IMR-90 (cell line): ENCODE measurements around the gene PSMD6. TPM values are rescaled to one million over a fixed set of nuclear protein-coding genes. Genes with fewer than 3 reads are reported as not detected.
A peak's percentile ranks its signal among the peaks of the same experiment; 100 is the strongest.

ENCODE experiments used
- ATAC-seq: fragments of 200-7000 bp; cut with Tn5 transposase; 2 replicates; pipeline ENCODE4 v1.9.1; 2020; ENCODE audit warnings: low read depth, mild to moderate bottlenecking, moderate library complexity
- BruUV-seq: library from RNA; stranded (reverse); fragments of 400-500 nt; replicated peaks from 2 replicates; lab custom pipeline; 2021; lab: Mats Ljungman, UMichigan
- CTCF ChIA-PET: fragments of 300-600 bp; formaldehyde crosslinking; extraction: SDS; loops from one replicate; lab custom pipeline; 2021; ENCODE audit warnings: antibody characterized with exemption; lab: Yijun Ruan, JAX
- POLR2A ChIA-PET: fragments of 300-600 bp; sonication (Branson Sonifier 250); formaldehyde crosslinking; loops from one replicate; lab custom pipeline; 2022; ENCODE audit warnings: antibody characterized with exemption; ENCODE audit not compliant: unreplicated experiment; lab: Charles Lee
- DNase-seq: peaks from one replicate; pipeline ENCODE4 v3.0.0; 2013
- H2AFZ ChIP-seq: replicated peaks from 2 replicates; pipeline ENCODE3; 2013; ENCODE audit warnings: low read length, mild to moderate bottlenecking; ENCODE audit not compliant: poor library complexity
- H2AK5ac ChIP-seq: 2 replicates; pipeline ENCODE4 v1.6.1; 2013; ENCODE audit warnings: low read depth, low read length, inconsistent platforms
- H2AK9ac ChIP-seq: replicated peaks from 2 replicates; pipeline ENCODE3; 2013; ENCODE audit warnings: mild to moderate bottlenecking, low read depth, low read length, moderate library complexity; ENCODE audit not compliant: poor library complexity
- H2BK120ac ChIP-seq: 2 replicates; pipeline ENCODE4 v1.6.1; 2013; ENCODE audit warnings: low read depth, low read length, inconsistent platforms
- H2BK15ac ChIP-seq: 3 replicates; pipeline ENCODE4 v1.6.1; 2013; ENCODE audit warnings: low read depth, low read length, inconsistent platforms
- H2BK20ac ChIP-seq: 2 replicates; pipeline ENCODE4 v1.6.1; 2013; ENCODE audit warnings: low read depth, mild to moderate bottlenecking, inconsistent platforms, low read length, moderate library complexity
- H2BK5ac ChIP-seq: 2 replicates; pipeline ENCODE4 v1.6.1; 2013; ENCODE audit warnings: mild to moderate bottlenecking, low read depth, low read length, inconsistent platforms; ENCODE audit not compliant: poor library complexity, severe bottlenecking
- H3K14ac ChIP-seq: replicated peaks from 2 replicates; pipeline ENCODE4 v1.6.1; 2013; ENCODE audit warnings: low read depth, low read length, inconsistent platforms
- H3K18ac ChIP-seq: 2 replicates; pipeline ENCODE4 v1.6.1; 2013; ENCODE audit warnings: low read depth, low read length, control low read depth
- H3K23ac ChIP-seq: 2 replicates; pipeline ENCODE4 v1.6.1; 2013; ENCODE audit warnings: low read depth, low read length, inconsistent platforms
- H3K27ac ChIP-seq: 2 replicates; pipeline ENCODE4 v1.5.1; 2013; ENCODE audit warnings: mild to moderate bottlenecking, control low read depth, low read length; ENCODE audit not compliant: insufficient read depth
- H3K27me3 ChIP-seq: 2 replicates; pipeline ENCODE4 v1.6.1; 2013; ENCODE audit warnings: low read length; ENCODE audit not compliant: control insufficient read depth, insufficient read depth
- H3K36me3 ChIP-seq: 2 replicates; pipeline ENCODE4 v1.6.1; 2013; ENCODE audit warnings: low read length, mixed read lengths; ENCODE audit not compliant: control insufficient read depth, insufficient read depth
- H3K4ac ChIP-seq: 2 replicates; pipeline ENCODE4 v1.6.1; 2013; ENCODE audit warnings: low read depth, low read length, inconsistent platforms
- H3K4me1 ChIP-seq: 2 replicates; pipeline ENCODE4 v1.6.1; 2013; ENCODE audit warnings: low read length, mixed read lengths; ENCODE audit not compliant: control insufficient read depth, insufficient read depth
- H3K4me2 ChIP-seq: 2 replicates; pipeline ENCODE4 v1.6.1; 2013; ENCODE audit warnings: low read depth, mild to moderate bottlenecking, control low read depth, low read length, moderate library complexity
- H3K4me3 ChIP-seq: 2 replicates; pipeline ENCODE4 v1.5.1; 2013; ENCODE audit warnings: low read depth, mild to moderate bottlenecking, control low read depth, low read length, moderate library complexity; ENCODE audit not compliant: insufficient read depth
- H3K56ac ChIP-seq: 2 replicates; pipeline ENCODE4 v1.6.1; 2013; ENCODE audit warnings: low read length, inconsistent platforms; ENCODE audit not compliant: insufficient read depth; ENCODE audit errors: extremely low read depth
- H3K79me1 ChIP-seq, 2 experiments: 2 replicates each; pipeline ENCODE4 v1.6.1; 2013; ENCODE audit warnings: low read length in 2 of 2, inconsistent platforms in 1 of 2, low read depth in 1 of 2
- H3K9ac ChIP-seq: 2 replicates; pipeline ENCODE4 v1.6.1; 2013; ENCODE audit warnings: low read depth, low read length, control low read depth
- H3K9me1 ChIP-seq: 2 replicates; pipeline ENCODE4 v1.6.1; 2013; ENCODE audit warnings: low read length, inconsistent platforms; ENCODE audit not compliant: insufficient read depth
- H3K9me3 ChIP-seq: 2 replicates; pipeline ENCODE4 v1.6.1; 2013; ENCODE audit warnings: low read length; ENCODE audit not compliant: control insufficient read depth, insufficient read depth
- H4K20me1 ChIP-seq: 2 replicates; pipeline ENCODE4 v1.6.1; 2013; ENCODE audit warnings: low read length, inconsistent platforms; ENCODE audit not compliant: insufficient read depth
- H4K5ac ChIP-seq: 2 replicates; pipeline ENCODE4 v1.6.1; 2013; ENCODE audit warnings: mild to moderate bottlenecking, low read depth, low read length, control low read depth
- H4K8ac ChIP-seq, 2 experiments: 2 replicates each; pipeline ENCODE4 v1.6.1; 2013; ENCODE audit warnings: low read depth in 2 of 2, low read length in 2 of 2, control low read depth in 1 of 2, inconsistent platforms in 1 of 2
- H4K91ac ChIP-seq: 2 replicates; pipeline ENCODE4 v1.6.1; 2013; ENCODE audit warnings: low read depth, low read length, inconsistent platforms; ENCODE audit not compliant: insufficient read depth
- BHLHE40 ChIP-seq: fragments of 150-350 bp; IDR thresholded peaks from 2 replicates; pipeline ENCODE4 v1.6.1; 2016; ENCODE audit warnings: mild to moderate bottlenecking, low read depth, low read length
- CEBPB ChIP-seq: IDR thresholded peaks from 2 replicates; pipeline ENCODE4 v1.6.1; 2012; ENCODE audit warnings: low read depth, low read length, improper control_type of control experiment
- CHD1 ChIP-seq: IDR thresholded peaks from 2 replicates; pipeline ENCODE4 v1.6.1; 2012; ENCODE audit warnings: low read depth, low read length, improper control_type of control experiment
- FOS ChIP-seq: fragments of 150-350 bp; IDR thresholded peaks from 2 replicates; pipeline ENCODE4 v1.6.1; 2016; ENCODE audit warnings: low read depth, low read length
- MAFK ChIP-seq: IDR thresholded peaks from 2 replicates; pipeline ENCODE4 v1.6.1; 2012; ENCODE audit warnings: low read depth, low read length, improper control_type of control experiment
- MAZ ChIP-seq: IDR thresholded peaks from 2 replicates; pipeline ENCODE4 v1.6.1; 2012; ENCODE audit warnings: low read depth, mild to moderate bottlenecking, low read length, improper control_type of control experiment, moderate library complexity, borderline replicate concordance
- MXI1 ChIP-seq: IDR thresholded peaks from 2 replicates; pipeline ENCODE4 v1.6.1; 2012; ENCODE audit warnings: low read depth, mild to moderate bottlenecking, low read length, moderate library complexity, borderline replicate concordance
- NFE2L2 ChIP-seq: fragments of 150-350 bp; IDR thresholded peaks from 2 replicates; pipeline ENCODE4 v1.6.1; 2016; ENCODE audit warnings: low read depth, mild to moderate bottlenecking, low read length
- POLR2A ChIP-seq: IDR thresholded peaks from 2 replicates; pipeline ENCODE4 v1.6.1; 2012; ENCODE audit warnings: mild to moderate bottlenecking, low read depth, low read length
- RAD21 ChIP-seq: IDR thresholded peaks from 2 replicates; pipeline ENCODE4 v1.6.1; 2012; ENCODE audit warnings: low read length, improper control_type of control experiment
- RCOR1 ChIP-seq: IDR thresholded peaks from 2 replicates; pipeline ENCODE4 v1.6.1; 2012; ENCODE audit warnings: mild to moderate bottlenecking, low read length, improper control_type of control experiment; ENCODE audit not compliant: insufficient replicate concordance
- RFX5 ChIP-seq: IDR thresholded peaks from 2 replicates; pipeline ENCODE4 v1.8.0; 2012; ENCODE audit warnings: low read depth, mild to moderate bottlenecking, low read length, moderate library complexity
- SMC3 ChIP-seq: fragments of 150-350 bp; IDR thresholded peaks from 2 replicates; pipeline ENCODE4 v1.6.1; 2016; ENCODE audit warnings: low read depth, mild to moderate bottlenecking, antibody characterized with exemption, low read length, moderate library complexity
- WGBS, 2 experiments: methylation state at CpG; one replicate each; pipeline versions ENCODE4 v1.1.5 to v1.1.7; 2013; ENCODE audit warnings: missing lambda C conversion rate in 2 of 2; ENCODE audit not compliant: insufficient read length in 1 of 2; ENCODE audit errors: extremely low coverage in 2 of 2; 5-methylcytosine and 5-hydroxymethylcytosine counted together
- dilution Hi-C: fragments of 300-500 bp; cut with HindIII; formaldehyde crosslinking; loops from one replicate; pipeline ENCODE4 v1.14.3; 2018; ENCODE audit warnings: low sequenced_read_pairs; ENCODE audit not compliant: unreplicated experiment
- in situ Hi-C: fragments of 300-500 bp; cut with MboI; formaldehyde crosslinking; loops from 3 replicates; pipeline ENCODE4 v1.14.3; 2019; ENCODE audit warnings: low sequenced_read_pairs, inconsistent platforms, mixed read lengths
- intact Hi-C: fragments of 100-400 bp; cut with micrococcal nuclease; formaldehyde crosslinking; loops from 2 replicates; pipeline ENCODE4 v1.10.0; 2022
- polyA plus RNA-seq, 3 experiments: library from polyadenylated mRNA; depleted of rRNA; stranded (reverse); fragments of >200 nt; gene quantifications; 2 replicates each; pipeline ENCODE4 v1.2.3, GENCODE V29; 2012; ENCODE audit warnings: low replicate concordance in 1 of 3
- total RNA-seq: library from RNA; depleted of rRNA; stranded (reverse); fragments of >200 nt; gene quantifications from 2 replicates; pipeline ENCODE4 v1.2.3, GENCODE V29; 2012
- TF ChIP-seq, protein P1 (sequence below): conservative IDR thresholded peaks from 2 replicates; pipeline ENCODE4 v1.5.1; 2012; ENCODE audit warnings: mild to moderate bottlenecking, low read depth, low read length, improper control_type of control experiment
- TF ChIP-seq, protein P2 (sequence below): fragments of 150-350 bp; IDR thresholded peaks from 2 replicates; pipeline ENCODE4 v1.6.1; 2016; ENCODE audit warnings: low read depth, mild to moderate bottlenecking, low read length, moderate library complexity, borderline replicate concordance
- TF ChIP-seq, protein P3 (sequence below): fragments of 150-350 bp; IDR thresholded peaks from 2 replicates; pipeline ENCODE4 v1.6.1; 2017; ENCODE audit warnings: mild to moderate bottlenecking, antibody characterized with exemption, low read length, low read depth

PSMD6 gene
- total and polyA plus RNA-seq, 2 of the 4 experiments (the other 2 are of a cell fraction), result 86.6 to 91.8 TPM

DNA sequence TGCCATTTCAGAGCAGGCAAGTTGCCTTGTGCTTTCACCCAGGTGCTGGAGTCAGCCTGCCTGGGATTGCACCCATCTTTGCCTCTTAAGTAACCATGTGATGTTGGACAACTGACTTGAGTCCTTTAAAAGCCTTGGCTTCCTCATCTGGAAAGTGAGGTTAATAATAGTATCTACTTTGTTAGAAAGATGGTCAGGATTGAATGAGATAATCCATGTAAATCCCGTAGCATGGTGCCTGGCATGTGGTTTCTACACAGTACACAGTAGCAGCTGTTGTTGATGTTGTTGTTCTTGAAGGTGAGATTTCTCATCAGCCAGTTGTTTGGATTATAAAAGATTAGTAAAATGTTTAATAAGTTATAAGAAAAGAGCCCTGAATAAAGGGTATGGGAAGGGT, 48.8 kb downstream of the PSMD6 start:
- intact Hi-C loops (no loop called here), dilution Hi-C loops (no loop called here), in situ Hi-C loops (no loop called here)
- WGBS, 2 experiments, result 80% methylated on average over 1 of the region's 1 CpG; no CpG with 5 or more reads in 1 of the 2 experiments
- Histone ChIP-seq H2BK5ac (no peak overlapping the region), H3K36me3 (peaks cover 7% of the 10 kb centered on the region; the same call in 1 of the 2 replicates), H2AK9ac (no peak overlapping the region), H3K4me3 (no peak overlapping the region), H3K27me3 (no peaks in the 10 kb centered on the region), H4K5ac (no peak overlapping the region), H4K91ac (no peak overlapping the region), H3K4ac (no peak overlapping the region), H3K9ac (no peak overlapping the region), H3K9me1 (peaks cover 20% of the 10 kb centered on the region), H3K79me1 (peaks cover 60 to 80% of the 10 kb centered on the region in 2 experiments), H3K9me3 (no peaks in the 10 kb centered on the region), H2BK20ac (no peak overlapping the region), H2AFZ (no peak overlapping the region), H3K14ac (no peak overlapping the region; the same call in 1 of the 2 replicates), H3K4me2 (no peak overlapping the region), H3K23ac (no peak overlapping the region), H3K4me1 (peaks cover 27% of the 10 kb centered on the region), H2BK120ac (no peak overlapping the region), H2AK5ac (peak overlapping the region; percentile 15; the same call in 1 of the 2 replicates), H4K8ac (no peak overlapping the region), H3K56ac (no peak overlapping the region), H4K20me1 (peaks cover 26% of the 10 kb centered on the region; the same call in 1 of the 2 replicates), H3K18ac (no peak overlapping the region), H2BK15ac (no peak overlapping the region), H3K27ac (no peak overlapping the region)
- no peak for DNase-seq
- ATAC-seq, result no peak
- TF ChIP-seq, protein P1, sequence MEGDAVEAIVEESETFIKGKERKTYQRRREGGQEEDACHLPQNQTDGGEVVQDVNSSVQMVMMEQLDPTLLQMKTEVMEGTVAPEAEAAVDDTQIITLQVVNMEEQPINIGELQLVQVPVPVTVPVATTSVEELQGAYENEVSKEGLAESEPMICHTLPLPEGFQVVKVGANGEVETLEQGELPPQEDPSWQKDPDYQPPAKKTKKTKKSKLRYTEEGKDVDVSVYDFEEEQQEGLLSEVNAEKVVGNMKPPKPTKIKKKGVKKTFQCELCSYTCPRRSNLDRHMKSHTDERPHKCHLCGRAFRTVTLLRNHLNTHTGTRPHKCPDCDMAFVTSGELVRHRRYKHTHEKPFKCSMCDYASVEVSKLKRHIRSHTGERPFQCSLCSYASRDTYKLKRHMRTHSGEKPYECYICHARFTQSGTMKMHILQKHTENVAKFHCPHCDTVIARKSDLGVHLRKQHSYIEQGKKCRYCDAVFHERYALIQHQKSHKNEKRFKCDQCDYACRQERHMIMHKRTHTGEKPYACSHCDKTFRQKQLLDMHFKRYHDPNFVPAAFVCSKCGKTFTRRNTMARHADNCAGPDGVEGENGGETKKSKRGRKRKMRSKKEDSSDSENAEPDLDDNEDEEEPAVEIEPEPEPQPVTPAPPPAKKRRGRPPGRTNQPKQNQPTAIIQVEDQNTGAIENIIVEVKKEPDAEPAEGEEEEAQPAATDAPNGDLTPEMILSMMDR, result no peak
- TF ChIP-seq MAFK (no peak), SMC3 (no peak), POLR2A (no peak), CEBPB (no peak), NFE2L2 (no peak), RCOR1 (no peak), MXI1 (no peak), BHLHE40 (no peak), MAZ (no peak), CHD1 (no peak), FOS (no peak), RFX5 (no peak), RAD21 (no peak)
- TF ChIP-seq, protein P2, sequence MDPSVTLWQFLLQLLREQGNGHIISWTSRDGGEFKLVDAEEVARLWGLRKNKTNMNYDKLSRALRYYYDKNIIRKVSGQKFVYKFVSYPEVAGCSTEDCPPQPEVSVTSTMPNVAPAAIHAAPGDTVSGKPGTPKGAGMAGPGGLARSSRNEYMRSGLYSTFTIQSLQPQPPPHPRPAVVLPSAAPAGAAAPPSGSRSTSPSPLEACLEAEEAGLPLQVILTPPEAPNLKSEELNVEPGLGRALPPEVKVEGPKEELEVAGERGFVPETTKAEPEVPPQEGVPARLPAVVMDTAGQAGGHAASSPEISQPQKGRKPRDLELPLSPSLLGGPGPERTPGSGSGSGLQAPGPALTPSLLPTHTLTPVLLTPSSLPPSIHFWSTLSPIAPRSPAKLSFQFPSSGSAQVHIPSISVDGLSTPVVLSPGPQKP, result no peak
- TF ChIP-seq, protein P3, sequence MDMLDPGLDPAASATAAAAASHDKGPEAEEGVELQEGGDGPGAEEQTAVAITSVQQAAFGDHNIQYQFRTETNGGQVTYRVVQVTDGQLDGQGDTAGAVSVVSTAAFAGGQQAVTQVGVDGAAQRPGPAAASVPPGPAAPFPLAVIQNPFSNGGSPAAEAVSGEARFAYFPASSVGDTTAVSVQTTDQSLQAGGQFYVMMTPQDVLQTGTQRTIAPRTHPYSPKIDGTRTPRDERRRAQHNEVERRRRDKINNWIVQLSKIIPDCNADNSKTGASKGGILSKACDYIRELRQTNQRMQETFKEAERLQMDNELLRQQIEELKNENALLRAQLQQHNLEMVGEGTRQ, result no peak
- CTCF ChIA-PET, result interaction anchor here (1.5 kb wide), 1 partner anchor 10 kb away, joined by 3 read pairs; no protein-coding TSS in a partner anchor
- BruUV-seq, result no TSS peak
- POLR2A ChIA-PET, result no interaction called here
